ENCODE data around the gene ZNF787.

The ZNF787 gene

GRCh38 chr19:56079609-56080008 lies 41.5 kb downstream of the ZNF787 start:
- Histone ChIP-seq H3K9me3 (no peaks in the 10 kb centered on the region), H3K4me1 (ENCODE audit: control insufficient read depth in 1 of 2, insufficient read depth in 1 of 2, low read depth in 1 of 2, low read length in 1 of 2) (peaks cover 11% of the 10 kb centered on the region in 2 experiments), H3K27me3 (peaks cover 25% of the 10 kb centered on the region), H3K27ac (no peak overlapping the region), H3K36me3 (no peaks in the 10 kb centered on the region), H3K4me3 (ENCODE audit: low read depth in 1 of 2, low read length in 1 of 2) (no peak overlapping the region)
- no peak for TF ChIP-seq CTCF (IDR thresholded peaks at IDR 0.05)

- peaks cover 10% of the 10 kb centered on the region for H3K27me3 ChIP-seq
- H3K4me1 ChIP-seq (ENCODE audit: control insufficient read depth in 1 of 2, insufficient read depth in 1 of 2, low read depth in 1 of 2, low read length in 1 of 2), result peaks cover 10% of the 10 kb centered on the region in 2 experiments
- no peaks in the 10 kb centered on the region for H3K36me3 ChIP-seq
- H3K4me3 ChIP-seq (ENCODE audit: low read depth in 1 of 2, low read length in 1 of 2), result no peak overlapping the region
- no peaks in the 10 kb centered on the region for H3K9me3 ChIP-seq
- no peak overlapping the region for H3K27ac ChIP-seq
- TF ChIP-seq CTCF (IDR thresholded peaks at IDR 0.05), result peak; percentile 83
These were observed 44.6 kb downstream of the ZNF787 start for GRCh38 chr19:56076498-56076897.

GRCh38 chr19:56071151-56071550 lies 49.9 kb downstream of the ZNF787 start:
- no peak overlapping the region for H3K27ac ChIP-seq

GRCh38 chr19:56069642-56070041 lies 51.5 kb downstream of the ZNF787 start:
- no peaks in the 10 kb centered on the region for H3K9me3 ChIP-seq
- peaks cover 3 to 7% of the 10 kb centered on the region in 2 experiments for H3K4me1 ChIP-seq (ENCODE audit: control insufficient read depth in 1 of 2, insufficient read depth in 1 of 2, low read depth in 1 of 2, low read length in 1 of 2)
- no peak for TF ChIP-seq CTCF (IDR thresholded peaks at IDR 0.05)
- H3K4me3 ChIP-seq (ENCODE audit: low read depth in 1 of 2, low read length in 1 of 2), result no peak overlapping the region
- peaks cover 32% of the 10 kb centered on the region for H3K27me3 ChIP-seq
- H3K27ac ChIP-seq, result no peak overlapping the region
- no peaks in the 10 kb centered on the region for H3K36me3 ChIP-seq

More at GRCh38 chr19:56071151-56071550, 49.9 kb downstream of the ZNF787 start:
- Histone ChIP-seq H3K4me3 (ENCODE audit: low read depth in 1 of 2, low read length in 1 of 2) (no peak overlapping the region), H3K4me1 (ENCODE audit: control insufficient read depth in 1 of 2, insufficient read depth in 1 of 2, low read depth in 1 of 2, low read length in 1 of 2) (peaks cover 3 to 6% of the 10 kb centered on the region in 2 experiments), H3K36me3 (no peaks in the 10 kb centered on the region), H3K27me3 (peaks cover 19% of the 10 kb centered on the region), H3K9me3 (no peaks in the 10 kb centered on the region)
- no peak for TF ChIP-seq CTCF (IDR thresholded peaks at IDR 0.05)

GRCh38 chr19:56066152-56067023 lies 54.7 kb downstream of the ZNF787 start:
- no peaks in the 10 kb centered on the region for H3K36me3 ChIP-seq
- H3K9me3 ChIP-seq, result no peaks in the 10 kb centered on the region
- H3K27ac ChIP-seq, result no peak overlapping the region
- TF ChIP-seq CTCF (IDR thresholded peaks at IDR 0.05), result peak; percentile 77
- H3K4me1 ChIP-seq (ENCODE audit: control insufficient read depth in 1 of 2, insufficient read depth in 1 of 2, low read depth in 1 of 2, low read length in 1 of 2), result peaks cover 3 to 7% of the 10 kb centered on the region in 2 experiments
- H3K4me3 ChIP-seq (ENCODE audit: low read depth in 1 of 2, low read length in 1 of 2), result no peak overlapping the region
- H3K27me3 ChIP-seq, result peaks cover 38% of the 10 kb centered on the region

Data from neutrophil (primary cell).